LNCAP (cell line): Measurements from ENCODE around the gene PADI2.

Experiments used
- TF ChIP-seq, protein P1 (sequence below): fragments of 450-650 bp; IDR thresholded peaks from 2 replicates; pipeline ENCODE4 v1.5.1; 2017; ENCODE audit warnings: mild to moderate bottlenecking

The PADI2 gene

GRCh38 chr1:17162941-17163340, 43.7 kb upstream of the PADI2 start:
- TF ChIP-seq, protein P1, sequence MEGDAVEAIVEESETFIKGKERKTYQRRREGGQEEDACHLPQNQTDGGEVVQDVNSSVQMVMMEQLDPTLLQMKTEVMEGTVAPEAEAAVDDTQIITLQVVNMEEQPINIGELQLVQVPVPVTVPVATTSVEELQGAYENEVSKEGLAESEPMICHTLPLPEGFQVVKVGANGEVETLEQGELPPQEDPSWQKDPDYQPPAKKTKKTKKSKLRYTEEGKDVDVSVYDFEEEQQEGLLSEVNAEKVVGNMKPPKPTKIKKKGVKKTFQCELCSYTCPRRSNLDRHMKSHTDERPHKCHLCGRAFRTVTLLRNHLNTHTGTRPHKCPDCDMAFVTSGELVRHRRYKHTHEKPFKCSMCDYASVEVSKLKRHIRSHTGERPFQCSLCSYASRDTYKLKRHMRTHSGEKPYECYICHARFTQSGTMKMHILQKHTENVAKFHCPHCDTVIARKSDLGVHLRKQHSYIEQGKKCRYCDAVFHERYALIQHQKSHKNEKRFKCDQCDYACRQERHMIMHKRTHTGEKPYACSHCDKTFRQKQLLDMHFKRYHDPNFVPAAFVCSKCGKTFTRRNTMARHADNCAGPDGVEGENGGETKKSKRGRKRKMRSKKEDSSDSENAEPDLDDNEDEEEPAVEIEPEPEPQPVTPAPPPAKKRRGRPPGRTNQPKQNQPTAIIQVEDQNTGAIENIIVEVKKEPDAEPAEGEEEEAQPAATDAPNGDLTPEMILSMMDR = no peak

GRCh38 chr1:17161926-17162800, 42.9 kb upstream of the PADI2 start:
- TF ChIP-seq, protein P1 = no peak

- TF ChIP-seq, protein P1 = no peak
Observed at GRCh38 chr1:17161137-17161740, 42.0 kb upstream of the PADI2 start.

DNA sequence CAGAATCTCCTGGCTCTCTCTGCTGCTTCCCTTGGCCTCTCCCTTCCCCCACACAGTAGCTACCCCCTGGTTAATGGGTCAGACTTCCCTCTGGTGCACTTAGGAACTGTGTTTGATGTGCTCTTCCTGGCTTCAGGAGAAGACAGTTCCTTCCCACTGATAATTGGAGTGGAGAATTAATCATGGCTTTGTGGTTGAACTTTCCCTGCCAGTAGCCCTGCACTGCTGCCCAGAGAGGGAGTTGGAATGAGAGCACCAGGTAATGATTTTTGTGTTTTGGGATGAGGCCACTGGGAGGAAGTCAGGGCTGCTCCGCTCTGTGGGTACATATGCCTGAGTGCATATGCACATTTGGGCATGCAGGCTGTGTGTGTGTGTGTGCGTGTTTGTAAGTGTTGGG, 39.7 kb upstream of the PADI2 start:
- TF ChIP-seq, protein P1 = no peak

GRCh38 chr1:17156108-17156507, 36.9 kb upstream of the PADI2 start:
- TF ChIP-seq, protein P1 = no peak

DNA sequence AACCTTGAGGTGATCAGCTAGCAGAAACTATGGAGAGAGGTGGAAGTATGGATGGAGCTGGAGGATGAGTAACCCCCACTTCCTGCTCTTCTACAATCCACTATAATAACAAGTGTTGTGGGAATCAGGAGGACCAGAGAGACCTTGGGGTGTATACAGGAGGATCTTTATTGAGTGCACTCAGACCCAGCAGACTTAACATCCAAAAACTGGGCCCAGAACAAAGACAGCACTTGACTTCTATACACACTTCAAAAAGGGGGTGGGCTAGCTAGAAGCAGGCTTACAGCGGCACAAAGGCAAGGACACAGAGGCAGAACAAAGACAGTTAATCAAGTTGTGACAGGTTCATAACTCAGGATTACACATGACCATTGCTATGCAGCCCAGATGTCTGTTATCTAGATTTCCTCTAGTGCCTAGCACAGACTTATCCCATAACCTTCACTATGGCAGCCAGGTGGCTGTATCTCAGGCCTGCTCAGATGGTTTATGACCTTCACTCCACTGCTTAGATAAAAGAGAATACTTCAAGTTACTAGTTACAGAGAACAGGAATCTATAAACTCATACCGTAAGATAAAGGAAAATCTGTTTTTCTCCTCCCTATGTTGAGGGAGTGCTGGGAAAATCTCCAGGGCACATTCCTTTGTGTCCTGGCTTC, 36.1 kb upstream of the PADI2 start:
- TF ChIP-seq, protein P1 = no peak

DNA sequence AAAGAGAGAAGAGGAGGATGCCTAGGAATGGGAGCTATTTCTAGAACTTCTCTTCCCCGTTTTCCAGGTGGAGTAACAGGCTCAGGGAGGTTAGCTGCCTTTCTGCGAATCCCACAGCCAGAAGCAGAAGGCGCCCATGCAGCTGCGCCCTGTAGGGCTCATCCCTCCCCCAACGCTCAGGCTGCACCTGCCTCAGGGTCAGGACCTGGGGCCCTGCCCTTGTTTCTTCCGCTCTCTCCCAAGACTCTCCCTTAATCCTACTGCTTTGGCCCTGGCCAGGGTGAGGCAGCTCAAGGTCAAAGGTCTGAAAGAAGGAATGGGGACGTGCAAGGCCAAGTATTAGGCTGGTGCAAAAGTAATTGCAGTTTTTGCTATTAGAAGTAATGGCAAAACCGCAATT, 30.5 kb upstream of the PADI2 start:
- TF ChIP-seq, protein P1 = no peak
